Measurements from ENCODE around the gene SI.

SI gene

DNA sequence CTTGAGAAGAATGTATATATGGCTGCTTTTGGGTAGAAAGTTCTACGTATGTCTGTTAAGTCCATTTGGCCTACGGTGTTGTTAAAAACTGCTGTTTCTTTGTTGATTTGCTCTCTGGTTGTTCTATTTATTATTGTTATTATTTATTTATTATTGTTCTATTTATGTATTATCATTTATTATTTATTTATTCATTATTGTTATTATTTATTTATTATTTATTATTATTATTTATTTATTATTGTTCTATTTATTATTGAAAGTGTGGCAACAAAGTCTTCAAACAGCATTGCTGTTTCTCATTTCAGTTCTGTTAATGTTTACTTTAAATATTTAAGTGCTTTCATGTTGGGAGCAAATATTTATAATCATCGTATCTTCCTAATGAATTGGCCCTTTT lies 66.7 kb downstream of the SI start:
- TF ChIP-seq, protein P1, sequence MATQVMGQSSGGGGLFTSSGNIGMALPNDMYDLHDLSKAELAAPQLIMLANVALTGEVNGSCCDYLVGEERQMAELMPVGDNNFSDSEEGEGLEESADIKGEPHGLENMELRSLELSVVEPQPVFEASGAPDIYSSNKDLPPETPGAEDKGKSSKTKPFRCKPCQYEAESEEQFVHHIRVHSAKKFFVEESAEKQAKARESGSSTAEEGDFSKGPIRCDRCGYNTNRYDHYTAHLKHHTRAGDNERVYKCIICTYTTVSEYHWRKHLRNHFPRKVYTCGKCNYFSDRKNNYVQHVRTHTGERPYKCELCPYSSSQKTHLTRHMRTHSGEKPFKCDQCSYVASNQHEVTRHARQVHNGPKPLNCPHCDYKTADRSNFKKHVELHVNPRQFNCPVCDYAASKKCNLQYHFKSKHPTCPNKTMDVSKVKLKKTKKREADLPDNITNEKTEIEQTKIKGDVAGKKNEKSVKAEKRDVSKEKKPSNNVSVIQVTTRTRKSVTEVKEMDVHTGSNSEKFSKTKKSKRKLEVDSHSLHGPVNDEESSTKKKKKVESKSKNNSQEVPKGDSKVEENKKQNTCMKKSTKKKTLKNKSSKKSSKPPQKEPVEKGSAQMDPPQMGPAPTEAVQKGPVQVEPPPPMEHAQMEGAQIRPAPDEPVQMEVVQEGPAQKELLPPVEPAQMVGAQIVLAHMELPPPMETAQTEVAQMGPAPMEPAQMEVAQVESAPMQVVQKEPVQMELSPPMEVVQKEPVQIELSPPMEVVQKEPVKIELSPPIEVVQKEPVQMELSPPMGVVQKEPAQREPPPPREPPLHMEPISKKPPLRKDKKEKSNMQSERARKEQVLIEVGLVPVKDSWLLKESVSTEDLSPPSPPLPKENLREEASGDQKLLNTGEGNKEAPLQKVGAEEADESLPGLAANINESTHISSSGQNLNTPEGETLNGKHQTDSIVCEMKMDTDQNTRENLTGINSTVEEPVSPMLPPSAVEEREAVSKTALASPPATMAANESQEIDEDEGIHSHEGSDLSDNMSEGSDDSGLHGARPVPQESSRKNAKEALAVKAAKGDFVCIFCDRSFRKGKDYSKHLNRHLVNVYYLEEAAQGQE (IDR thresholded peaks at IDR 0.05; ENCODE audit: insufficient read depth in 1 of 2, low read depth in 2 of 2, low read length in 2 of 2): no peak
- TF ChIP-seq SIN3A (IDR thresholded peaks at IDR 0.05; ENCODE audit: borderline replicate concordance, insufficient read depth, low read length) (no peak), FOXP2 (optimal IDR thresholded peaks at IDR 0.05; ENCODE audit: borderline replicate concordance, extremely low read depth, extremely low read length, insufficient read depth) (no peak), TAF1 (IDR thresholded peaks at IDR 0.05; ENCODE audit: borderline replicate concordance, insufficient read depth, low read length) (no peak), POLR2AphosphoS5 (IDR thresholded peaks at IDR 0.05; ENCODE audit: low read depth, low read length) (no peak)

DNA sequence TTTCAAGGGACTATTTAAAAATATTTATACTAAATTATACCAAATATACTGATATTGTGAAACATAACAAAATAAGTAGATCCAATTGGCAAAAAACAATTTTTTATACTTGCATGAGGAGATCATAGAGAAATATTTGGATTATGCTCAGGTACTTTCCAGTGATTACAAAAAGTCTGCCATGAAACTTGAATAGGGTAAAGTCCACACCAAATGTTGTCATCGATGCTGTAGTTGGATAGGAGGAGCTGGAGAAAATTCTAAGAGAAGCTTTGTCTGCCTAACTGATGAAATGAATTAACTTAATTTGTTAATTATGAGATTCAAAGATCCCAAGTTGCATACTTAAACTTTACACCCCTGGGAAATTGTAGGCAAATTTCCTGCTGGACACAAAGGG lies 93.3 kb downstream of the SI start:
- TF ChIP-seq POLR2AphosphoS5 (IDR thresholded peaks at IDR 0.05; ENCODE audit: low read depth, low read length) (no peak), FOXP2 (optimal IDR thresholded peaks at IDR 0.05; ENCODE audit: borderline replicate concordance, extremely low read depth, extremely low read length, insufficient read depth) (no peak), TAF1 (IDR thresholded peaks at IDR 0.05; ENCODE audit: borderline replicate concordance, insufficient read depth, low read length) (no peak), SIN3A (IDR thresholded peaks at IDR 0.05; ENCODE audit: borderline replicate concordance, insufficient read depth, low read length) (no peak)
- TF ChIP-seq, protein P1 (IDR thresholded peaks at IDR 0.05; ENCODE audit: insufficient read depth in 1 of 2, low read depth in 2 of 2, low read length in 2 of 2): no peak

DNA sequence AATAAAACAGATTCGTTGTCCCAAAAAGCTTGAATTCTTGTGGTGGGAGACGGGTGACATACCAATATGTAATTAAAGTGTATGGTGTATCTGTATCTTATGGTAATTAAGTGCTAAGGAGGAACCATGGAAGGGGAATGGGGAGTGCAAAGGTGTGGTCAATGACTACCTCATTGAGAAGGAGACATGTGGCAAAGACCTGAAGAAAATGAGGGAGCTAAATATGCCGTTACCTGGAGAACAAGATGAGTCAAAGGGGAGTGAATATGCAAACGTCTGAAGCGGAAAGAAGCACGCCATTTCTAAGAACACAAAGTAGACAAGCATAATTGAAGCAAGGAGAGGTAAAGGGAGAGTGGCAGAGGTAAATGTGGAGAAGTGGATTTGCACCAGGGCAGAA lies 115.7 kb downstream of the SI start:
- TF ChIP-seq, protein P1 (IDR thresholded peaks at IDR 0.05; ENCODE audit: insufficient read depth in 1 of 2, low read depth in 2 of 2, low read length in 2 of 2): no peak
- TF ChIP-seq FOXP2 (optimal IDR thresholded peaks at IDR 0.05; ENCODE audit: borderline replicate concordance, extremely low read depth, extremely low read length, insufficient read depth) (no peak), POLR2AphosphoS5 (IDR thresholded peaks at IDR 0.05; ENCODE audit: low read depth, low read length) (no peak), SIN3A (IDR thresholded peaks at IDR 0.05; ENCODE audit: borderline replicate concordance, insufficient read depth, low read length) (no peak), TAF1 (IDR thresholded peaks at IDR 0.05; ENCODE audit: borderline replicate concordance, insufficient read depth, low read length) (no peak)

DNA sequence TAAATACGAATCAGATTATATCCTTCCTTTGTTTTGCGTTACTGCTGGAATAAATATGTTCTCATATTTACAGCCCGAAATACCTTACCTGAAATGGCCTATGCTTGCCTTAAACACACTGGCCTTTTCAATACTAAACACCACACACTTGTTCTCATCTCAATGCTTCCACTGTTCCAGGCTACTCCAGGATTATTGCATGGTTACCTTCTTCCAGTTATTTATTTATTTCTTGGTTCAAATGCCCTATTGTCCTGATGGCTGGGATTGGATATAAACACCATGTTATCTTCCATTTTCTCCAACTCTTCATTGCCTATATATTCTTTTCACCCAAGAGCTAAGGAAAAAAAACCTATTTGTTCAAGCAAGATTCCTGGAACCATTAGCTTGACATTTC lies 125.3 kb downstream of the SI start:
- TF ChIP-seq TAF1 (IDR thresholded peaks at IDR 0.05; ENCODE audit: borderline replicate concordance, insufficient read depth, low read length) (no peak), FOXP2 (optimal IDR thresholded peaks at IDR 0.05; ENCODE audit: borderline replicate concordance, extremely low read depth, extremely low read length, insufficient read depth) (no peak), SIN3A (IDR thresholded peaks at IDR 0.05; ENCODE audit: borderline replicate concordance, insufficient read depth, low read length) (no peak), POLR2AphosphoS5 (IDR thresholded peaks at IDR 0.05; ENCODE audit: low read depth, low read length) (no peak)
- TF ChIP-seq, protein P1 (IDR thresholded peaks at IDR 0.05; ENCODE audit: insufficient read depth in 1 of 2, low read depth in 2 of 2, low read length in 2 of 2): no peak

DNA sequence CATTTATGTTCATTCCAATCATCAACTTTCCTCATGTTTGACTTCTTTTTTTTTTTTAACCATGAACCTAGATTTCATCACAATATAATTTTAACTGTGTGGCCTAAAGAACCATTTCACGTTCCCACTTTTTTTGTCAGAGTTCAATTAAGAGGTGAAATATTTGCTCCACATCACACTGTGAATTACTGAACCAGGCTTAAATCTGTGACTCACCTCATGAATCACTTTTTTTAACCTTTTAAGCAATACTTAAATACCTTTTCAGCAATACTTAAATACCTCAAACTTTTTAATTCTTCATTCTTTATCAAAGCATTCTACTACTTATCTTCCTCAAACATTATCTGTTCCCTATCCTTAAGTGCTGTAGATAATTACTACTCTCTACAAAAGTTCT lies 137.6 kb downstream of the SI start:
- no peak for TF ChIP-seq FOXP2 (optimal IDR thresholded peaks at IDR 0.05; ENCODE audit: borderline replicate concordance, extremely low read depth, extremely low read length, insufficient read depth)
- TF ChIP-seq, protein P1 (IDR thresholded peaks at IDR 0.05; ENCODE audit: insufficient read depth in 1 of 2, low read depth in 2 of 2, low read length in 2 of 2): no peak
- TF ChIP-seq POLR2AphosphoS5 (IDR thresholded peaks at IDR 0.05; ENCODE audit: low read depth, low read length): no peak
- no peak for TF ChIP-seq TAF1 (IDR thresholded peaks at IDR 0.05; ENCODE audit: borderline replicate concordance, insufficient read depth, low read length)
- no peak for TF ChIP-seq SIN3A (IDR thresholded peaks at IDR 0.05; ENCODE audit: borderline replicate concordance, insufficient read depth, low read length)

Data from PFSK-1 (cell line).